HG02852 (cell line): Measurements from ENCODE around the gene PRDM10.
"Not testable (repeated sequence)": the region's sequence is repeated elsewhere in the genome, so short reads cannot be mapped to it uniquely, and the experiment has no call there.

Experiments used
- ATAC-seq: cut with Tn5 transposase; IDR thresholded peaks from one replicate; pipeline ENCODE4 v1.9.1; 2021; ENCODE audit warnings: mild to moderate bottlenecking, moderate library complexity; ENCODE audit not compliant: unreplicated experiment

Gene PRDM10

GRCh38 chr11:130020323-130020722 is 17.7 kb upstream of the PRDM10 start:
- no peak for ATAC-seq

DNA sequence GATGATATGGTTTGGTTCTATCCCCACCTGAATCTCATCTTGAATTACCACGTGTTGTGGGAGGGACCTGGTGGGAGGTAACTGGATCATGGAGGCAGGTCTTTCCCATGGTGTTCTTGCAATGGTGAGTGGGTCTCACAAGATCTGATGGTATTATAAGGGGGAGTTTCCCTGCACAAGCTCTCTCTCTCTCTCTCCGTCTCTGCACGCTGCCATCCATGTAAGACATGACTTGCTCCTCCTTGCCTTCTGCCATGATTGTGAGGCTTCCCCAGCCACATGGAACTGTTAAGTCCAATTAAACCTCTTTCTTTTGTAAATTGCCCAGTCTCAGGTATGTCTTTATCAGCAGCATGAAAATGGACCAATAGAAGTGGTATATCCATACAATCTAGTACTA is 13.2 kb upstream of the PRDM10 start:
- ATAC-seq = not testable (repeated sequence)

DNA sequence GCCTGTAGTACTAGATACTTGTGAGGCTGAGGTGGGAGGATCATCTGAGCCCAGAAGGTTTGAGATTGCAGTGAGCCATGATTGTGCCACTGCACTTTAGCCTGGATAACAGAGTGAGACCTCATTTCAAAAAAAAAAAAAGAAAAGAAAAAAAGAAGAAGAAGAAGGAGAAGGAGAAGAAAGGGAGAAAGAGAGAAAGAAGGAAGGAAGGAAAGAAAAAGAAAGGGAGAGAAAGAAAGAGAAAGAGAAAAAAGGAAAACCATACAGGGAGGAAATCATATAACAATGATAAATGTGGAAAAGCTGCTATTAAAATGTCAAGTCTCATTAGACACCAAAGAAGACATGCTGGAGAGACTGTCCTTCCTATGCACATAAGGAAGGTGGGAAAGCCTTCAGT is 5.7 kb upstream of the PRDM10 start:
- ATAC-seq = no peak

GRCh38 chr11:130006929-130007328 is 4.3 kb upstream of the PRDM10 start:
- ATAC-seq = no peak

GRCh38 chr11:130003717-130004001 is 1.0 kb upstream of the PRDM10 start:
- no peak for ATAC-seq

GRCh38 chr11:130002846-130003716 is 446 bp upstream of the PRDM10 start:
- ATAC-seq = peak; percentile 71

GRCh38 chr11:130001461-130002351 is 929 bp downstream of the PRDM10 start:
- peak; percentile 27 for ATAC-seq

- no peak for ATAC-seq
Measured at GRCh38 chr11:130000552-130001176, 2.0 kb downstream of the PRDM10 start.

DNA sequence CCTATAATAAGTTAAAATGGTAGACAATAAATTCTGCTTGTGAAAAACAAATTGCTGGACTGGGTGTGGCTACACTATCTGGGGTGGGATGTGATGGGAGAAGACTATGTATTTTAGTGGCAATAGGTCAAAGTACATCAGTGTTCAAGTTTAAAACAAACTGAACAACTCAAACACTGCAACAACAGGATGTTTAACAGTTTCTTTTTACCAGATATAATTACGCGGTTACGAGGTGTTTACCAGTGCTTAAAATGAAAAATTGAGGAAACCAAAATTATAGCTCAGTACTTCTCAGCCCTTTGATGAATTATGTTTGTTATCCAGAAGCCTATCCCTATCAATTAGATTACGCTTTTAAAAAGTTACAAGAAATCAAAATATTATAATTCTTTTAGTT is 3.2 kb downstream of the PRDM10 start:
- no peak for ATAC-seq

GRCh38 chr11:129998905-129999304 is 3.7 kb downstream of the PRDM10 start:
- no peak for ATAC-seq

DNA sequence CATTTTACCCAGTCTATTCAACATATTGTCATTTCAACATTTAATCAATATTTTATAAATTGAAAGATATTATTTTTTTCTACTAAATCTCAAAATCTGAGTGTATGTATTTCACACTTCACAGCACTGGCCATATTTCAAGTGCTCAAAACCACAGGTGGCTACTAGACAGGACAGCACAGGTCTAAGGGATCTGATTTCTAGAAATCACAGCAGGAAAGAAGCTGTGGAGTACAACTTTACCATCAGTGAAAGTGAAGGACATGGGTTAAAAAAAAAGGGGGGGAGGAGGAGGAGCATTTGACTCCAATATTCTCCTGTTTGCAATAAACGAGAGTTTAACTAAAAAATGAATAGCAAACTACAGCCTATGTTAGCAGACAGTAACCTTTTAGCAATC is 4.5 kb downstream of the PRDM10 start:
- ATAC-seq = no peak

GRCh38 chr11:129997513-129997912 is 5.1 kb downstream of the PRDM10 start:
- no peak for ATAC-seq

DNA sequence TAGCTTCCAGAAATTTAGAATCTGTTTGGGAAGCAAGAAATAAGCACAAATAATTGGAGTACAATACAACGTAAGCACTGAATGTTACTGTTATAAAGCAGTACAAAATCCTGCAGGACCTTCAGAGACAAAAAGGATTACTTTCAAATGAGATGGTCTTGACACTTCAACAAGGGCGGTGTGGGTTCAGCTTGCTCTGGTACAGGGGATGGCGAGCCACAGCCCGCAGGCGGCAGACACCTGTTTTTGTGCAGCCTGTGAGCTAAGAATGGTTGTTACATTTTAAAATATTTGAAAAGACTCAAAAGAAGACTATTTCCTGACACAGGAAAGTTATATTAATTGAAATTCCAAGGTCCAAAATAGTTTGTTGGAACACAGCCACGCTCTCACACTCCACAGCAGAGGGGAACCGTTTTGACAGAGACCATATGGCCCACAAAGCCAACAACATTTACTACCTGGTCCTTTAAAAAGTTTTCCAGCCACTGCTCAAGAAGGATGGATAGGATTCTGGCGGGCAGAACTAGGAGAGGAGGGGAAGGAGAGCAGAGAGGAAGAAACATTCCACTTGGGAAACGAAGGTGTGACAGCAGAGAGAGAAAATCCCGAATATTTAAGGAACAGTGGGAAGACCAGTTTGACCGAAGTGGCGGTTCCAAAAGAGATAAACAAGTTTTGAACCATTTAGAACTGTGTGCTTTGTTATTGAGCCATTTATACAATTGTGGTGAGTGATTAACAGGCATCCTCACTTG is 6.3 kb downstream of the PRDM10 start:
- no peak for ATAC-seq

DNA sequence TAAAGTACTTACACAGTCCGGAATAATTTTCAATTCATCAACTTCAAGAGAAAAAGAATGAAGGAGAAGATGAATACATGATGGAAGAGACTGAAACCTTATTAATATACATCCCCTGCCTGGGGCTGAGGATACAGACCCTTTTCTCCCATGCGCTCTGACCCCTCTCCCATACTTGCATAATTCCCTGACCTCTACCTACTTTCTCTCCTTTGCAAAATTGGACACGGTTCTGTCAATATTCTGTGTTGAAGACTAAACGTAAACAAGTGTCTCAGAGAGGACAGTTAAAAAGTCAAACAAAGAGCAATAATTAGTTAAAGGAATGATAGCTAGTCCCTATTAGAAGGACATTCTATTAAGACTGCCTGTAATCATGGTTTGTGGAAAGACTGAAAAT is 7.5 kb downstream of the PRDM10 start:
- ATAC-seq = no peak

DNA sequence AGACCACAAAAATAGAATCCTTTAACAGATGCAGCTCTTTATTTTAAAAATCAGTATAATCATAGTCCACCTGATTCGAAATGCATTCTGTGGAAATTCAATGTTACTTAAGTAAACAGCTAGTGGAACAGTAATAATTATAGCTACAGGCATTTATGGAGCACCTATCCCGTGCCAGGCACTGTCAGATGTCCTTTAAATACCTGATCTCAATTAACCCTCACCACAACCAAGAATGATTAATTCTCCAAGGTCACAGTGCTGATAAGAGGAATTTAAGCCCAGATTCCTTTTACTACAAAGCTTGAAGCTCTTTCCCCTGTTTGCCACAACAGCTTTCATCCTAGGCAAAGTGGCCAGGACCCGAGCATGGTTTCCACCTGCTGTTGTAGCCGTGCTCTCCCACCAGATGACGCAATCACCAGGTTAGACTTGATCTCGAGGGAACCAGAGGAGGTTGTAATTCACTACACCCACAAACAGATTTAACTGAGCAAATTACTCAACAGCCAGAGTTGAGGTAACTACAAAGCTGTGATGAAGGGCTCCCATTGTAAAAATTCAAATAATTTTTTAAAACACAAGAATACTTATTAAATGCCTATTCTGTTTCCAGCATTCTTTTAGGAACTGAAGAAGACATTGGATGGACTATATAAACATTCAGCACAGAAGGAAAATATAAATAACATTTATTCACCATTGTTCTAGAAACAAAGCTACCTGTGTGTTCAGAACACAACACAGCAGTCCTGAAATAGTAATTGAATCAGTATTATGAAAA is 10.3 kb downstream of the PRDM10 start:
- peak; percentile 57 for ATAC-seq

- no peak for ATAC-seq
Measured at GRCh38 chr11:129989149-129989813, 13.4 kb downstream of the PRDM10 start.

DNA sequence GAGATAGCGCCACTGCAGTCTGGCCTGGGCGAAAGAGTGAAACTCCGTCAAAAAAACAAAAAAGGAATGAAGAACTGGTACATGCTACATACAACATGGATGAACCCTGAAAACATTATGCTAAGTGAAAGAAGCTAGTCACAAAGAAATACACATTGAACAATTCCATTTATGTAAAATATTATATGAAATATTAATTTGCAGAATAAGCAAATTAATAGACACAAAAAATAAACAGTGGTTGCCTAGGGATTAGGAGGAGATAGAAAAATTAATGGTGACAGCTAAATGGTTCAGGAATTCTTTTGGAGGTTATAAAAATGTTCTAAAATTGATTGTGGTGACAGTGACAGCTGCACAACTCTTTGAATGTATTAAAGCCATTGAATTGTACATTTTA is 14.7 kb downstream of the PRDM10 start:
- no peak for ATAC-seq

DNA sequence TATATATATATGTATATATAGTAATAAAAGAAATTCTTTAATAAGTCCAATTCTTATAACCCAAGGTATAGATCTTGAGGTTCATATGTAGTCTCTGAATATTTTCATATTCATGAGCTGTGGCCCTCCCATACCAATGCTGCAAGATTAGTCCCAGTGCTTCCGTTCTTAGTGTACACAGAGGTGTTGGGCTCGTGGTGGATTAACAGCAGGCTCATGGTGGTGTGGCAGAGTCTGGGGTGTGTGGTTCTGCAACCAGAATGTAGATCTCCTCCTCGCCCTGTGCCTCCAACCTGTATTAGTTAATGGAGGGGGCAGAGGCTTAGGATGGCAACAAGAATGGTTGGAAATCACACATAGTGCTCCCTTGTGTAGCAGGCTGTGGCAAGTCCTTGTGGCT is 16.8 kb downstream of the PRDM10 start:
- ATAC-seq = no peak

DNA sequence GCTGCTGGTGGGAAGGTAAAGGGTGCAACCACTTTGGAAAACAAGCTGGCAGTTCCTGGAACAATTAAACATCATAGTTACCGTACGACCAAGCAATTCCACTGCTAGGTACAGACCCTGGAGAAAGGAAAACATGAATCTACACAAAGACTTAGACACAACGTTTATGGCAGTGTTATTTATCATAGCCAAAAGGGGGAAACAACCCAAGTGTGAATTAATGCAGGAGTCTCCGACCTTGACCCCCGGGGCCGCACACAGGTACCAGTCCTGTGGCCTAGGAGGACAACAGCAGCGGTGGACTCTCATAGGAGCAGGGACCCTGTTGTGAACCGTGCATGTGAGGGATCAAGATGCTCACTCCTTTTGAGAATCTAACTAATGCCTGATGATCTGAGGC is 22.5 kb downstream of the PRDM10 start:
- ATAC-seq = no peak
